OCI-LY3 (cell line): ENCODE results near the gene ZNF768.

Experiments used
- H2AFZ ChIP-seq: fragments of 200-600, 300-600 bp; shearing (Covaris generic); 2 replicates; pipeline ENCODE4 v1.6.0; 2014; ENCODE audit warnings: antibody characterized with exemption, low read depth, low read length
- H3K27ac ChIP-seq: fragments of 200-600, 300-600 bp; sonication (generic); 2 replicates; pipeline ENCODE4 v1.5.1; 2014; ENCODE audit warnings: mild to moderate bottlenecking, low read length, moderate library complexity, mixed read lengths
- H3K27me3 ChIP-seq: fragments of 200-600, 300-600 bp; sonication (generic); 2 replicates; pipeline ENCODE4 v1.6.1; 2014; ENCODE audit warnings: low read depth, low read length, mixed read lengths
- H3K36me3 ChIP-seq: fragments of 200-600, 300-600 bp; sonication (generic); replicated peaks from 2 replicates; pipeline ENCODE3; 2014; ENCODE audit warnings: low read depth, low read length, mixed read lengths
- H3K4me1 ChIP-seq: fragments of 300-600, 200-600 bp; sonication (generic); 2 replicates; pipeline ENCODE4 v1.6.1; 2014; ENCODE audit warnings: low read length, mixed read lengths
- H3K4me2 ChIP-seq: fragments of 200-600, 300-600 bp; sonication (generic); 2 replicates; pipeline ENCODE4 v1.6.1; 2014; ENCODE audit warnings: low read length, mixed read lengths
- H3K4me3 ChIP-seq: fragments of 300-600, 200-600 bp; sonication (generic); 2 replicates; pipeline ENCODE4 v1.5.1; 2014; ENCODE audit warnings: antibody characterized with exemption, mild to moderate bottlenecking, low read length, moderate library complexity
- H3K79me2 ChIP-seq: fragments of 300-600, 200-600 bp; shearing (Covaris generic); 2 replicates; pipeline ENCODE4 v1.6.1; 2014; ENCODE audit warnings: mild to moderate bottlenecking, low read length, mixed read lengths
- H3K9ac ChIP-seq: fragments of 300-600, 200-600 bp; shearing (Covaris generic); 2 replicates; pipeline ENCODE4 v1.6.0; 2014; ENCODE audit warnings: mild to moderate bottlenecking, low read length, moderate library complexity
- H3K9me3 ChIP-seq: fragments of 200-600, 300-600 bp; shearing (Covaris generic); 2 replicates; pipeline ENCODE4 v1.6.1; 2014; ENCODE audit warnings: low read length, mixed read lengths; ENCODE audit not compliant: insufficient read depth
- H4K20me1 ChIP-seq: fragments of 200-600, 300-600 bp; sonication (generic); 2 replicates; pipeline ENCODE4 v1.6.1; 2016; ENCODE audit warnings: low read length, mixed read lengths; ENCODE audit not compliant: insufficient read depth
- EZH2phosphoT487 ChIP-seq: fragments of 200-600 bp; shearing (Covaris generic); IDR thresholded peaks from 2 replicates; pipeline ENCODE4 v1.6.1; 2018; ENCODE audit warnings: antibody characterized with exemption, mixed run types, low read depth
- TF ChIP-seq, protein P1 (sequence below): fragments of 200-600, 300-600 bp; sonication (generic); IDR thresholded peaks from 2 replicates; pipeline ENCODE4 v1.5.1; 2014; ENCODE audit warnings: antibody characterized with exemption, low read length, low read depth

ZNF768 gene

DNA sequence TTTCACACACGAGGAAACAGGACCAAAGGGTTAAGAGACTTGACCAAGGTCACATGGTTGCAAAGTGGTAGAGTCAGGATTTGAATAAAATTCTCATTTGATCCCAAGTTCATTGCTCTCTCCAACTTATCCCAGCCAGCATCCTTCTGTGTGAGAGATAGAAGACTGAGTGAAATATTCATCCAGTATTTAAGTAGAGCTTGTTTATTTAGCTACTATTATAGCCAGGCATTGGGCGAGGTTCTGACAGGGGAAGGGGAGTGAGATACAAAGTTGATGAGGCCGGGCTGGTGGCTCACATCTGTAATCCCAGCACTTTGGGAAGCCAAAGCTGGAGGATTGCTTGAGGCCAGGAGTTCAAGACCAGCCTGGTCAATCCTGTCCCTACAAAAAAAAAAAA is 49.4 kb downstream of the ZNF768 start:
- TF ChIP-seq, protein P1, sequence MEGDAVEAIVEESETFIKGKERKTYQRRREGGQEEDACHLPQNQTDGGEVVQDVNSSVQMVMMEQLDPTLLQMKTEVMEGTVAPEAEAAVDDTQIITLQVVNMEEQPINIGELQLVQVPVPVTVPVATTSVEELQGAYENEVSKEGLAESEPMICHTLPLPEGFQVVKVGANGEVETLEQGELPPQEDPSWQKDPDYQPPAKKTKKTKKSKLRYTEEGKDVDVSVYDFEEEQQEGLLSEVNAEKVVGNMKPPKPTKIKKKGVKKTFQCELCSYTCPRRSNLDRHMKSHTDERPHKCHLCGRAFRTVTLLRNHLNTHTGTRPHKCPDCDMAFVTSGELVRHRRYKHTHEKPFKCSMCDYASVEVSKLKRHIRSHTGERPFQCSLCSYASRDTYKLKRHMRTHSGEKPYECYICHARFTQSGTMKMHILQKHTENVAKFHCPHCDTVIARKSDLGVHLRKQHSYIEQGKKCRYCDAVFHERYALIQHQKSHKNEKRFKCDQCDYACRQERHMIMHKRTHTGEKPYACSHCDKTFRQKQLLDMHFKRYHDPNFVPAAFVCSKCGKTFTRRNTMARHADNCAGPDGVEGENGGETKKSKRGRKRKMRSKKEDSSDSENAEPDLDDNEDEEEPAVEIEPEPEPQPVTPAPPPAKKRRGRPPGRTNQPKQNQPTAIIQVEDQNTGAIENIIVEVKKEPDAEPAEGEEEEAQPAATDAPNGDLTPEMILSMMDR: no peak
- TF ChIP-seq EZH2phosphoT487: no peak
- Histone ChIP-seq H3K27me3 (no peaks in the 10 kb centered on the region), H3K79me2 (no peaks in the 10 kb centered on the region), H3K4me2 (no peak overlapping the region), H3K27ac (no peak overlapping the region), H3K4me1 (peaks cover 28% of the 10 kb centered on the region), H4K20me1 (no peaks in the 10 kb centered on the region), H2AFZ (no peak overlapping the region), H3K36me3 (peaks cover 6% of the 10 kb centered on the region), H3K9ac (no peak overlapping the region), H3K9me3 (no peaks in the 10 kb centered on the region), H3K4me3 (no peak overlapping the region)

DNA sequence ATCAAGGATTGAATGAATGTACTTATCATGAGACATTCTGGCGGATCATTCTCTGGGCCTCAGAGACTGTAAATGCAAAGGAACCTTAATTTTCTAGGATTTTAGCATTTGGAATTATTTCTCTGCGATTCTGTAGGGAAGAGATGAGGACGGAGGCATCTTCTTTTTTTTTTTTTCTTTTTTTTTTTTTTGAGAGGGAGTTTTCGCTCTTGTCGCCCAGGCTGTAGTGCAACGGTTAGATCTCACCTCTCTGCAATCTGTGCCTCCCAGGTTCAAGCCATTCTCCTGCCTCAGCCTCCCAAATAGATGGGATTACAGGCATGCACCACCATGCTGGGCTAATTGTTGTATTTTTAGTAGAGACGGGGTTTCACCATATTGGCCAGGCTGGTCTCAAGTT is 51.7 kb downstream of the ZNF768 start:
- TF ChIP-seq, protein P1: no peak
- no peak for TF ChIP-seq EZH2phosphoT487
- Histone ChIP-seq H3K27ac (no peak overlapping the region), H3K9me3 (no peaks in the 10 kb centered on the region), H3K4me1 (peaks cover 47% of the 10 kb centered on the region), H3K4me2 (no peak overlapping the region), H3K9ac (no peak overlapping the region), H3K4me3 (no peak overlapping the region), H4K20me1 (no peaks in the 10 kb centered on the region), H3K36me3 (peaks cover 6% of the 10 kb centered on the region), H3K79me2 (no peaks in the 10 kb centered on the region), H3K27me3 (no peaks in the 10 kb centered on the region), H2AFZ (no peak overlapping the region)

DNA sequence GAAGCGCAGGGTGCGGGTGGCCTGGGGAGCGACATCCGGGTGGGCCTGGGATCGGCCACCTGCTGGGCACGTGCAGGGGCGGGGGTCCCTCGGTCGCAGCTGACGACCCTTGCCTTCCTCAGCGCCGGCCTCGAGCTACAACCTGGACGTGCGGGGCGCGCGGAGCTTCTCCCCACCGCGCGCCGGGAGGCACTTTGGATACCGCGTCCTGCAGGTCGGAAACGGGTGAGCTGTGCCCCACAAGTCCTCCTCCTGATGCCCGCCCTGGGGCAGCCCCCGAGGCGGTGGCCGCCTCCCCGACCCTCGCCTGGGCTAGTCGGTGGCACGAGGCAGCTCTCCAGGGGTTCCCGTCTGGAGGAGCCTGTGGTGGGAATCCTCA is 52.3 kb downstream of the ZNF768 start:
- H3K27ac ChIP-seq: peak overlapping the region; percentile 80; the same call in 1 of the 2 replicates
- H3K27me3 ChIP-seq: no peaks in the 10 kb centered on the region
- peak overlapping the region; percentile 95 for H3K4me2 ChIP-seq
- TF ChIP-seq, protein P1: no peak
- TF ChIP-seq EZH2phosphoT487: no peak
- H3K79me2 ChIP-seq: no peaks in the 10 kb centered on the region
- H3K36me3 ChIP-seq: peaks cover 6% of the 10 kb centered on the region
- H3K4me1 ChIP-seq: peaks cover 50% of the 10 kb centered on the region
- H3K9ac ChIP-seq: no peak overlapping the region; the same call in 1 of the 2 replicates
- no peak overlapping the region for H2AFZ ChIP-seq
- H3K4me3 ChIP-seq: peak overlapping the region; percentile 77
- H3K9me3 ChIP-seq: no peaks in the 10 kb centered on the region
- no peaks in the 10 kb centered on the region for H4K20me1 ChIP-seq
